GM23248 (cell line): Measurements from ENCODE around the gene SIGLEC1.

Experiments used
- EZH2 ChIP-seq: fragments of 200-600 bp; sonication (generic); IDR thresholded peaks from 2 replicates; pipeline ENCODE4 v1.6.1; 2018; ENCODE audit warnings: antibody characterized with exemption, mild to moderate bottlenecking; ENCODE audit not compliant: insufficient read depth, poor library complexity, severe bottlenecking
- EZH2phosphoT487 ChIP-seq: fragments of 200-600 bp; sonication (generic); IDR thresholded peaks from 2 replicates; pipeline ENCODE4 v1.6.1; 2018; ENCODE audit warnings: antibody characterized with exemption, moderate library complexity, mild to moderate bottlenecking, low read depth; ENCODE audit not compliant: insufficient read depth

GRCh38 chr20:3721912-3722311 is 9.5 kb upstream of the SIGLEC1 start:
- TF ChIP-seq EZH2 (no peak), EZH2phosphoT487 (no peak)
